ENCODE measurements around the gene PGLYRP3.

DNA sequence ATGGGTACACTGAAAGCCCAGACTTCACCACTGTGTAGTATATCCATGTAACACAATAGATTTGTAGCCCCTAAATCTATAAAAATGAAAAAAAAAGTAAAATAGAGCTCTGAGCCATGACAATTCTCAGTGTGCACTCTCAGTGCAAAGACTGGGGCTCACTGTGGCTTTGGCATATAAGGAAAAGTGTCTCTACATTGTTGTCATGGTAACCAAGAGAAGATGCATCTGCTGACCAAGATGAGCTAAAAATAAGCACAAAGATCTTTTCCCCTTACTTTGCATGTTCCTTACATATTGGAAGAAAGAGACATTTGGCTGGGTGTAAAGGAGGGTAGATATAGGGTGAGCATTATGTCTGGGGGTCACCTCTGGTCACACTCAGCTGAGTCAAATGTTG lies 23.9 kb upstream of the PGLYRP3 start:
- TF ChIP-seq, protein P1, sequence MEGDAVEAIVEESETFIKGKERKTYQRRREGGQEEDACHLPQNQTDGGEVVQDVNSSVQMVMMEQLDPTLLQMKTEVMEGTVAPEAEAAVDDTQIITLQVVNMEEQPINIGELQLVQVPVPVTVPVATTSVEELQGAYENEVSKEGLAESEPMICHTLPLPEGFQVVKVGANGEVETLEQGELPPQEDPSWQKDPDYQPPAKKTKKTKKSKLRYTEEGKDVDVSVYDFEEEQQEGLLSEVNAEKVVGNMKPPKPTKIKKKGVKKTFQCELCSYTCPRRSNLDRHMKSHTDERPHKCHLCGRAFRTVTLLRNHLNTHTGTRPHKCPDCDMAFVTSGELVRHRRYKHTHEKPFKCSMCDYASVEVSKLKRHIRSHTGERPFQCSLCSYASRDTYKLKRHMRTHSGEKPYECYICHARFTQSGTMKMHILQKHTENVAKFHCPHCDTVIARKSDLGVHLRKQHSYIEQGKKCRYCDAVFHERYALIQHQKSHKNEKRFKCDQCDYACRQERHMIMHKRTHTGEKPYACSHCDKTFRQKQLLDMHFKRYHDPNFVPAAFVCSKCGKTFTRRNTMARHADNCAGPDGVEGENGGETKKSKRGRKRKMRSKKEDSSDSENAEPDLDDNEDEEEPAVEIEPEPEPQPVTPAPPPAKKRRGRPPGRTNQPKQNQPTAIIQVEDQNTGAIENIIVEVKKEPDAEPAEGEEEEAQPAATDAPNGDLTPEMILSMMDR (IDR thresholded peaks at IDR 0.05; ENCODE audit: insufficient read depth, low read depth, low read length) = no peak
- TF ChIP-seq EZH2 (IDR thresholded peaks at IDR 0.05; ENCODE audit: insufficient read depth, low read length) = no peak
